Stimulated activated naive CD8-positive, alpha-beta T cell treated with anti-CD3 and anti-CD28 coated beads, Interleukin-15, Interleukin-2, amounts not matched to agents 100 U/mL and 50 U/mL, for 24 hours (primary cell): ENCODE measurements around the gene MICU2.
A peak's percentile ranks its signal among the peaks of the same experiment; 100 is the strongest.

Experiments
- ATAC-seq: fragments of 150-1000 bp; cut with Tn5 transposase; one replicate; pipeline ENCODE4 v1.10.0; 2021
- DNase-seq: peaks from one replicate; pipeline ENCODE4 v3.0.0; 2021

MICU2 gene

GRCh38 chr13:21483748-21484147 lies 120.2 kb downstream of the MICU2 start:
- no peak for DNase-seq
- ATAC-seq: no peak

- ATAC-seq: no peak
- no peak for DNase-seq
Measured at GRCh38 chr13:21481359-21481758, 122.6 kb downstream of the MICU2 start.

- DNase-seq: peak; percentile 21
- ATAC-seq: no peak
Measured at GRCh38 chr13:21478881-21479808, 124.8 kb downstream of the MICU2 start.

- peak; percentile 89 for ATAC-seq
- DNase-seq: peak; percentile 88
Measured at GRCh38 chr13:21476893-21477472, 127.0 kb downstream of the MICU2 start.

- DNase-seq: no peak
- ATAC-seq: no peak
Measured at GRCh38 chr13:21475115-21475514, 128.9 kb downstream of the MICU2 start.

GRCh38 chr13:21470785-21471184 lies 133.2 kb downstream of the MICU2 start:
- no peak for DNase-seq
- no peak for ATAC-seq

GRCh38 chr13:21466527-21466926 lies 137.4 kb downstream of the MICU2 start:
- ATAC-seq (no peak), DNase-seq (no peak)

GRCh38 chr13:21465710-21466160 lies 138.2 kb downstream of the MICU2 start:
- ATAC-seq (no peak), DNase-seq (no peak)

- ATAC-seq: no peak
- DNase-seq: no peak
Measured at GRCh38 chr13:21463424-21463823, 140.5 kb downstream of the MICU2 start.

GRCh38 chr13:21461131-21461530 lies 142.8 kb downstream of the MICU2 start:
- DNase-seq: no peak

GRCh38 chr13:21458813-21459701 lies 144.9 kb downstream of the MICU2 start, which contains the start of gene ZDHHC20:
Gene ZDHHC20 (minus strand): TSS chr13:21459303. CDS start chr13:21459171, 132 bp downstream.
- ATAC-seq (peak; percentile 92), DNase-seq (peak; percentile 96)

More at GRCh38 chr13:21461131-21461530, 142.8 kb downstream of the MICU2 start:
- no peak for ATAC-seq

GRCh38 chr13:21458451-21458812 lies 145.5 kb downstream of the MICU2 start:
- ATAC-seq (peak; percentile 44), DNase-seq (peak; percentile 65)

GRCh38 chr13:21453387-21454081 lies 150.4 kb downstream of the MICU2 start:
- DNase-seq (no peak), ATAC-seq (no peak)

- ATAC-seq (no peak), DNase-seq (no peak)
Measured at GRCh38 chr13:21450936-21451335, 153.0 kb downstream of the MICU2 start.

GRCh38 chr13:21446656-21447055 lies 157.3 kb downstream of the MICU2 start:
- DNase-seq (no peak), ATAC-seq (no peak)

GRCh38 chr13:21445759-21446158 lies 158.2 kb downstream of the MICU2 start:
- ATAC-seq: no peak
- DNase-seq: no peak

GRCh38 chr13:21443171-21443570 lies 160.8 kb downstream of the MICU2 start:
- ATAC-seq (no peak), DNase-seq (no peak)
